AG08395 (cell line): ENCODE measurements around the gene HSF4.

ENCODE experiments used
- DNase-seq: peaks from one replicate; pipeline ENCODE4 v3.0.0; 2012; ENCODE audit warnings: mixed read lengths, low spot score

Gene HSF4

DNA sequence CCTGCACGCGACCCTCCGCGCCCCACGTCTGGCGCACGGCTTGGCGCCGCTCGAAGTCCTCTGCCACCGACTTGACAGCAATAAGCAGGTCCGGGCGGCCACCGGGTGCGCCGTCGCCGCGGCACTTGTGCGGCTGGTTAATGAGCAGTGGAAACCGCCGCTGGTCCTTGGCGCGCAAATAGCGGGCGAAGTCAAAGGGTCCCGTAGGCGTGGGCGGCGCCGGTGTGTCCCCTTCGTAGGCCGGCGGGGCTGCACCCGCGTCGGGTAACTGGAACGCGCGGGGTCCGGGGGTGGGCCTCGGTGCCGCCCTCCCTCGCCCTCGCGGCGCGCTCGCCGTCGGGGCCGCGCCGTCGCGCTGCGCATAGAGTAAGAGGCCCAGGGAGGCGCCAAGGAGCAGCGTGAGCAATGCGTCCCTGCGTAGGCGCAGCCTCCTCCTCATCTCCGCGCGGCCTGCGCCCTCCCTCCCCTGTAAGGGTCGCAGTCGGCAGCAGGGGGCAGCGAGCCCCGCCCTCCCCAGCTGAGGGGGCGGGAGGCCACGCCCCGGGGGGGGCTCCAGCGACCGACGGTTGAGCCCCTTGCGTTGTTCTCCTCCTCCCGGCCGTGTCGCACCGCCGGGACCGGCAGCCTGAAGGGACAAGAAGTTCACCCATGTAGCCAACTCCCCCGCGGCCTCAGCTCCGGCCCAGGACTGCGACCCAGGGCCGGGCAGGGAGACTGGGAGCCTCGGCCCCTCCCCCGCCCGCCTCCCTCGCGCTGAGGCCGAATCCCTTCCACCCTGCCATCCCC, 14.3 kb upstream of the HSF4 start:
- DNase-seq: peak; percentile 60

DNA sequence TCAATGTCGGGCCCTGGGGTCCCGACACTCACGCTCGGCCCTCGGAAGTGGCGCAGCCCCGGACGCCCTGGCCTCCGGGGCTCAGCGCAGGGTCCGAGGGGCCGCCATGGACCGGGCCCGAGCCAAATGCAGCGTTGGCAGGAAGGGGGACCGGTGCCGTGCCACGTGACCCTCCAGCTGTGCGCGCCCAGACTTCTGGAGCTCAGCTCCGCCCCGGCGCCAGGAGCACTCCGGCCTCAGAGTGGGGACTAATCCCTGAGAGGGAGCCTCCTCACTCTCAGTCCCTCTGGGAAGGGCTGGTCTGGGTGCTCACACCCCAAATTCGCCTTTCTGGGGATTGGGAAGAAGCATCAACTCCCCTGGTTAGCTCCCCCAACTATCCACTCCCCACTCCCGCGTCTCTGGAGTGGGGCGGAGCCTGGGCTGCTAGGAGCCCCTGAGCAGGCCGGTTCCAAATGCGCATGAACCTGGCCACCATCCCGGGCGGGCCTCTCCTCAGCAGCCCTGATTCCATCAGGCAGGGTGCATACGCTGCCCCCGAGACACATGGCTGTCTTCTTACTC, 13.6 kb upstream of the HSF4 start, which contains the start of gene B3GNT9:
TSS of gene B3GNT9 (minus strand) at position 166 of the 564 bp plus-strand sequence. CDS start 513 bp downstream, outside the sequence.
- peak; percentile 93 for DNase-seq

DNA sequence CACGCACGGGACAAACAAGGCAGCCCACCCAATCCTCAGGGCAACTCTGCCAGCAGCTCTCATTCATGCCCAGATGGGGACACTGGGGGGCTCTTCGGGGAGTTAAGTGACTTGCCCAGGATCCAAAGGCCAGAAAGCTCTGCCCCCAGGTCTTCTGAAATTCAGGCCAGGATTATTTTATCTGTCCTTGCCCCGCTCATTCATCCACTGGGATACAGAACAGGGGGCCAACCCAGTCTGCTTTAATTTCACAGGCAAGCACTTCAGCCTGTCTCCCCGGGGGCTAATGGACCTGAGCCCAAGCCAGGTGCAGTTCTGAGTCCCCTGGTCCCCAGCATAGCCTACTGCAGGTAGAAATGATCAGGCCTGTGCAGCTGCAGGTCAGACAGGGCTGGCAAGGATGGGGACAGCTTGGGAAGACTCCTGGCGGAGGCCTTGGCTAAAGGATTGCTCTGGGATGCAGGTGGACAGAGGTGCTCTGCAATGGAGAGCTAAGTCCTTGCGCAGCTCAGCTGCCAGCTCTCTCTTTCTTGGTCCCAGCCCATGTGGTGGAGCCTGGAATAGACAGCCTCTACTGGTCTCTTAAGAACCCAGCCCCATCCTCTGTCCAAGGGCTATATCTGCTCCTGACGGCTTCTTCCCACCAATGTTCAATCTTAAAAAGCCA, 13.0 kb upstream of the HSF4 start:
- no peak for DNase-seq

DNA sequence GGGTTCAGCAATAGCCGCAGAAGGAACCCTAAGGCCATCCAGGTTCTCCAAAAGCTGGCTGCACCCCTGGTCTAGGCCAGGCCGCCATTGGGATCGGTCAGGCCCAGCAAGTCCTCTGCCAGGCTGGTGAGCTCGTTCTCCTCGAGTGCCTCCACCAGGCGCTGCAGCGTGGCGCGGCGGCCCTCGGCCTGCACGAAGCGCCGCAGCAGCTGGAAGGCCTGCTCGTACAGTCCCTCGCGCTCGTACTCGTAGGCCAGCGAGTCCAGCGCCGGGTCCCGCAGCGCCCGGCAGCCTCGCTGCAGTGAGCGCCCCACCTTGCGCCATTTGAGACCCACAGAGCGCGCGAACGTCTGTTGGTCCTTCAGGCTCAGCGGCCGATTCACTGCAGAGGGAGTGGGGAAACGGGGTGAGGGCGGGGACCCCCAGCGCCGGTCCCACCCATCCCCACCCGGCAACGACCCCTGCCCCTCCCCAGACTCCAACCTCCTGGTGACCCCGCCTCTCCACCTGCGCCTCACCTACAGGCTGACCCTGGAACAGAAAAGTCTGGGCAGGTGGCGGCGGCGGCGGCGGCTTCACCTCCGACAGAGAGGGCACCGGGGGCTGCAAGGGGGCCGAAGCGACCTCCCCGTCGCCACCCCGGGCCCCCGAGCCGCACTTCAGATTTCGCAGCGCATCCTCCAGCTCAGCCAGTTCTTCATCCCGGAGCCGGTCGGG, 9.8 kb upstream of the HSF4 start:
- DNase-seq: no peak

DNA sequence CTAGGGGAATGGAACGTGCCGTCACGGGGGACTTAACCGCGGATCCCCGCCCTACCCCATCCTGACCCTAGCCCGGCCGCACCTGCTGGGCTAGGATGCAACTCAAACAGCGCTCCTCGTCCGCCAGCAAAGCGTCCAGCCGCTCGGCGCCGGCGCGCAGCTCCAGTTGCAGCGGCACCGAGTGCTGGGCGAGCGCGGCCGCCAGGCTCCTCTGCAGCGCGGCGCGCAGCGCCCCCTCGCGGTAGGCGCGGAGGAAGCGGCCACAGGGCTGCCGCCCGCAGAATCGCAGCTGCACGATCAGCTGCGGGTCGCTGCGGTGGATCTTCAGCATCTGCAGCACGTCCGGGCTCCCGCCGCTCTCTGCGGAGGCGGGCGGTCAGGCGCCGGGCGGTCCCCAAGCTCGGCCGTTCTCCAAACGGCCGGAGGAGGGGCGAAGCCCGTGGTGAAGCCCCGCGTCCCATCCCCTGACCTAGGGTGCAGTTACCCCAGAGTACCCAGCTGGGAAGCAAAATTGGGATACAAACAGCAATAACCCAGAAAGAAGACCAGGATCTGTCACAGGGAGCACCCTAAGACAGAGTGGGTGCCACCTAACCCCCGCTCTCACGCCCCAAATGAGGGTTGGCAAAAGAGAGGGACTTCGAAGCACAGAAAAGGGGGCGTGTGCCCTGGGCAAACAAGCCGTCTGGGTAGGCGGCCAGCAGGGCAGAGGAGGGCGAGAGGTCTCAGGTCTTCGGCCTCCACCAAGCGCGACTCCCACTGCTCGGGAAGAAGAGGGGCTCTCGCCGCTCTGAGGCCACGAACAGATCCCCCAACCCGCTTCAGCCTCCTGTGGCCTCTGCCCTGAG, 9.0 kb upstream of the HSF4 start:
- peak; percentile 88 for DNase-seq

DNA sequence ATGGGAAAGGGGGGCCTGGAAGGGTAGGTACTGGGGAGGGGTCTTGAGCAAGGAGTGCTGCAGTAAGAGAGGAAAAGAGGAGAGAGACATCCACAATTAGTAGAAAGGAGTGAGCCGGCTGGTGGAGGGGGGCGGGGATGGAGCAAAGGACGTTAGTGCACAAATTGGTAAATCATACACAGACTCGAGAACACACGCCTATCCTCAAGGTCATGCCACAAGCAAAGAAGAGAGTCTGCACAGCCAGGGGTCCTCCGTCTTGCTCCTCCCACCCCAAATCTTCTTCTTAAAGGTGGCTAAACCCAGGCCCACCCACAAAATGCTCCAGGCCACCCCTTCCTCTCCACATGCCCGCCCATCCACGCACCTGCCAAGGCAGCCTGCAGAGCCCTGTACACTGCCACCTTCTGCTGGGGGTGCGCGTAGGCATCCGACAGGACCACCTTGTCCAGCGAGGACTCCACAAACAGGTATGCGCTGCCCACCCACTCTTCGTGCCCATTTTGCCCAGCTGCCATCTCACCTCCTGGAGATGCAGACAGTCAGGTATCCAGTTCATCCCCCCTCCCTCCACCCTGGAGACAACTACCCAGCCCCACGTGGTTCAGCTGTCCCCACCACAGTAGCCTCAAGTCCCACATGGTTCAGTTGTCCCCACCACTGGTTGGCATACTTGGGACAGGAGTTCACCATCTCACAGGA, 8.3 kb upstream of the HSF4 start:
- DNase-seq: no peak

DNA sequence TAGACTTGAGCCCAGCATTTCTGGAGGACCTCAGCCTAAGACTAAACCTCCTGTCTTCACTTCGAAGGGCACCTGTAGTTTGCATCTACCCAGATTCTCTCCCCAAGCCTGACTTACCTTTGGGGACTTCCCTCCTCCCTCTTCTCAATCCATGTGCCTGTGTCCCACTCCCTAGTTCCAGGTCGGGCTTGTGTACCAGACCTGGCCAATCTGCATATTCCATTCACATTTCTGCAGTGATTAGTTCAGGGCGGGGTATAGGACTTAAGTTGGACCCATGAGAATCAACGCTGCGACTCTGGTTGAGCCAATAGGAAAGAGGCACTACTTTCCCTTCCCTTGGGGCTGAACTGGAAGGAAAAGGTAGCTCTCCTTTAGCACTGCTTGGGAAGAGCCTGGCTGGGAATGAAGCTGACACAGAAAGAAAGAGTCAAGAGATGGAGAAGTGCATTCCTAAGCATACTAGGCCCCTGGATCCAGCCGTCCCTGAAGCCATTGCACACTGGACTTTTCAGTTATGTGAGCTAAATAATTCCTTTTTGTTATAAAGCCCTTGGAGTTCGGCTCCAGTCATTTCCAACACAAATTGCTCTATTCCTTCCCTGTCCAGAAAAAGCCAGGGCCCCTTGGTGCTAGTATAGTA, 7.3 kb upstream of the HSF4 start:
- no peak for DNase-seq

DNA sequence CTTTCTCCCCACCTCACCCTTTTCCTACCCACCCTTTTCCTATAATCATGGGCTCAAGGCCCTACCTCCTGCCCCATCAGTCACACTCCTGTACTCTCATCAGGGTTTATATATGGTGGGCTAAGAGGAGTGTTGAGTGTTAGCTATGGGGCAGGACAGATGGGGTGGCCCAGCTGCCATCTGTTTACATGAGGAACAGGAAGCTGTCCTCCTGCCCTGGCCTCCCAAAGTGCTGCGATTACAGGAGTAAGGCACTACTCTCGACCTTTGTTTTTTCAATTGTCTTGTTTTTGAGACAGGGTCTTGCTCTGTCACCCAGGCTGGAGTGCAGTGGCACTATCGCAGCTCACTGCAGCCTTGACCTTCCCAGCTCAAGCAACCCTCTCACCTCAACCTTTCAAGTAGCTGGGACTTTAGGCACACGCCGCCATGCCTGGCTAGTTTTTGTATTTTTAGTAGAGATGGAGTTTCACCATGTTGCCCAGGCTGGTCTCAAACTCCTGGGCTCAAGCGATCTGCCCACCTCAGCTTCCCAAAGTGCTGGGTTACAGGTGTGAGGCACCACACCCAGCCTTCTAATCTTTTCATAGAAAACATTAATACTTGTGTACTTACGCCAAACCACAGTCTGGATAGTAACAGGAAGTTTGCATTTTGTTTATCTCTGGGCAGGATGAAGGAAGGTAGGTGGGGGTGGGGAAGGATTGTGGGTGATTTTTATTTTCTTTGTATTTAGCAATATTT, 6.5 kb upstream of the HSF4 start:
- DNase-seq: no peak

DNA sequence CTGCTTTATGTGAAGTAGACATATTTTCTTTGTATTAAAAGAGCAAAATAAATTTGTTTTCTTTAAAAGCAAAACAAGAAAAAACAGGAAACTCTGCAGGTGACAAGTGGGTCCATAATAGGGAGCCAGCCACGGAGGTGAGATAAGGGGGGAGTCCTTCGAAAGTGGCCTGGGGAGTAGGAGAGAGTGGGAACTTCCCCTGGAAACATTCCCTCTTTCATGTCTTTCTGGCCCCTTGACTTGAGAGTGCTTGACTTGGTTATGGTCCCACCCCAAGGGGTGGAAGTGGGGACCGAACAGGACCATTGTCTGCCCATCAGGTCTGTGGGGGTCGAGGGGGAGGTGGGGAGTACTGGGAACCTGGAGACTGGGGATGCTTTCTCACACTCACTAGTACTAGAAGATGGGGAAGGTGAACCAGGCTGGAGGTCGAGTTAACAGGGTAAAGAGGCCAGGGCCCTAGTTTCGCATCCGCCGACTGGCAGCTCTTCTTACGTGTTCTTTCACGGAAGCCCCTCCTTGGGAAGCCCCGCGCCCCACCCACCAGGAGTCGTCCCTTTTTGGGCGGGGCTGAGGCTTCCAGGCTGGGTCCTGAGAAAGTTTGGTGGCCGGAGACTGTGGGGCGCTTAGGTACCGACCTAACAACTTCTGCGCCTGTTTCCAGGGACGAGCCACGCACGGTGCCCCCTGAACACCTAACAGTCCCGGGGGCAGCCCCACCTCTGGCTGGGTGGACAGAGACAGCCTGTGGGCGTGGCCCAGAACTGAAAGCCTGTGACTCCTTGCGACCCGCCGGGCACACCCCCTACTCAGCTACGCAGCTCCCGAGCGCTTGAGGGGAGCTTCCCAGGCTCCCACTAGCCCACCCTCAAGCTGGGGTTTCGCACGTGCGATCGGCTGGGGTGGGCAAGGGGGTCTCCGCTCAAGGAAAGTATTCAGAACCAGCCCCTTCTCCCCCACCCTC, 5.6 kb upstream of the HSF4 start:
- DNase-seq: no peak

DNA sequence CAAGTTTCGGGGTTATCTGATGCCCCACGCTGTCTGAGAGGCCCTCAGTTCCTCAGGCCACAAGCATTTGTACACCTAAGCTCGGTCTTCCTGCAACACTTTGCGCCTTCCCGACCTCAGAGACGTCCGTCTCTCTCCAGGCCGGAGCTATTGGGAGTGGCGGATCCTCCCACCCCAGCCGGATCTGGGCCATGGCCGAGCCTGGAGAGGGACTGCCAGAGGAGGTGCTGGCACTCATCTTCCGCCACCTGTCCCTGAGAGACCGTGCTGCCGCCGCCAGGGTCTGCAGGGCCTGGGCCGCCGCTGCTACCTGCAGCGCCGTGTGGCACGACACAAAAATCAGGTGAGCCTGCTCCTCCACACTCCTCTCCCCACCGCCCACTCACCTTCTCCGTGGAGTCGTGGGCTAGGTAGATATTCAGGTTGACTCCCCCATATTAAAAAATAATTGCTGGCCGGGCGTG, 2.9 kb upstream of the HSF4 start:
- no peak for DNase-seq

DNA sequence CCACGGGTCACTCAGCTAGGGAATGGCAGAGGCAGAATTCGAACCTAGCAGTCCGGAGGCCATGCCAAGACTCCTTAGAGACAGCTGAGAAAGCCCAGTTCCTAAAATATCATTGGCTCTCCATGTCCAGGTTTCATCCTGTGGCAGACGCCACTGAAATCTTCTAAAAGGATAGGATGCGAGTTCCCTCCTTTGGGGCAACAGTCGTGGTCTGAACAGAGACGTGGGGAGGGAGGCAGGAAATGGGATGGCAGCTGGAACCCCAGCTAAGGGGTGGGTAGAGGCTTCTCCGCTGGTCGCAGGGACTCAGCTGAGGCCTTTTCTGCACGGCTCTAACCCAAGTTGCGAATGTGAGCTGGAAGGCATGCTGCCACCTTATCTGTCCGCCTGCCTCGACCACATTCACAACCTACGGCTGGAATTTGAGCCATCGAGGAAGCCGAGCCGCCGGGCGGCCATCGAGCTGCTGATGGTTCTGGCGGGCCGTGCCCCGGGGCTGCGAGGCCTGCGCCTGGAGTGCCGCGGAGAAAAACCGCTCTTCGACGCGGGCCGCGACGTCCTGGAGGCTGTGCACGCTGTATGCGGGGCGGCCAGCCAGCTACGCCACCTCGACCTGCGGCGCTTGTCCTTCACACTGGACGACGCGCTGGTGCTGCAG, 1.9 kb upstream of the HSF4 start:
- no peak for DNase-seq

DNA sequence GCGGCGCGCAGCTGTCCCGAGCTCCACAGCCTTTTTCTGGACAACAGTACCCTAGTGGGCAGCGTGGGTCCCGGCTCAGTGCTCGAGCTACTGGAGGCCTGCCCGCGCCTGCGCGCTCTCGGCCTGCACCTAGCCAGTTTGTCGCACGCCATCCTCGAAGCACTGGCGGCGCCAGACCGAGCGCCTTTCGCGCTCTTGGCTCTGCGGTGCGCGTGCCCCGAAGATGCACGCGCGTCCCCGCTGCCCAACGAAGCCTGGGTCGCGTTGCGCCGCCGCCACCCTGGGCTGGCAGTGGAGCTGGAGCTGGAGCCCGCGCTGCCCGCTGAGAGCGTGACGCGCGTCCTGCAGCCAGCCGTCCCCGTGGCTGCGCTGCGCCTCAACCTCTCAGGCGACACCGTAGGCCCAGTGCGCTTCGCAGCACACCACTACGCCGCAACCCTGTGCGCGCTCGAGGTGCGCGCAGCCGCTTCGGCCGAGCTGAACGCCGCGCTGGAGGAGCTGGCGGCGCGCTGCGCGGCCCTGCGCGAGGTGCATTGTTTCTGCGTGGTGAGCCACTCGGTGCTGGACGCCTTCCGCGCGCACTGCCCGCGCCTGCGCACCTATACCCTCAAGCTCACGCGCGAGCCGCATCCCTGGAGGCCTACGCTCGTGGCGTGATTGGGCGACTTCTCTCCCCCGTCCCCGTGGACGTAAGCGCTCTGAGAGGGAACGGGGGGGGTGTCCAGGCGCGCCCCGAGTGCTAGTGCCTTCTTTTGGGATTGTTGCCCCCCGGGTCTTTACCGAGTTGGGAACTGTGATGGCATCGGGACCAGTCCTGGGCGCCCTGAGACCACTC, 1.2 kb upstream of the HSF4 start:
- no peak for DNase-seq

DNA sequence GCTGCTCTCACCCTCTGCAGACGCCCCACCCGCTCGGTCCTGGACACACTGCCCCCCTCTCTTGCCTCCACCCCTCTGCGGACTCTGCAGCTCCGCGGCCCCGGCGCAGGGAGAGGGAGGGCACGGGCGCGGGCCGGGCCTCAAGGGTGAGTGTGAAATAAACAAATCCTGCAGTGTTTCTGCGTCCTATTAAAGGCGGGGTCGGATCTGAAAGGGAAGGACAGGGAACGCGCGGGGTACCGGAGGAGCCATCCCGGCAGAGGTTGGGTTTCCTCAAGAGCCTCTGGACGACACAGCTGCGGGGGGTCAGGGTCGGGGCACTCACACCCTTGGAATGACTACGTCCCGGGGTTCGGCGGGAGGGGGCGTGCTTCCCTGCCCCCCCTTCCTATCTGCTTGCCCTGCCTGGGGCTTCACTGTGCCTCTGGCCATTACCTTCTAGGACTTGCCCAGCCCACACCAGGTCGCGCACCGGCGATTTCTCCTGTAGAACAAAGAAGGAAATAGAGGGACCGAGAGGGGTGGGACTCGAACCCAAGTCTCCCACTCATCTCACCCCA, 466 bp upstream of the HSF4 start:
- no peak for DNase-seq

DNA sequence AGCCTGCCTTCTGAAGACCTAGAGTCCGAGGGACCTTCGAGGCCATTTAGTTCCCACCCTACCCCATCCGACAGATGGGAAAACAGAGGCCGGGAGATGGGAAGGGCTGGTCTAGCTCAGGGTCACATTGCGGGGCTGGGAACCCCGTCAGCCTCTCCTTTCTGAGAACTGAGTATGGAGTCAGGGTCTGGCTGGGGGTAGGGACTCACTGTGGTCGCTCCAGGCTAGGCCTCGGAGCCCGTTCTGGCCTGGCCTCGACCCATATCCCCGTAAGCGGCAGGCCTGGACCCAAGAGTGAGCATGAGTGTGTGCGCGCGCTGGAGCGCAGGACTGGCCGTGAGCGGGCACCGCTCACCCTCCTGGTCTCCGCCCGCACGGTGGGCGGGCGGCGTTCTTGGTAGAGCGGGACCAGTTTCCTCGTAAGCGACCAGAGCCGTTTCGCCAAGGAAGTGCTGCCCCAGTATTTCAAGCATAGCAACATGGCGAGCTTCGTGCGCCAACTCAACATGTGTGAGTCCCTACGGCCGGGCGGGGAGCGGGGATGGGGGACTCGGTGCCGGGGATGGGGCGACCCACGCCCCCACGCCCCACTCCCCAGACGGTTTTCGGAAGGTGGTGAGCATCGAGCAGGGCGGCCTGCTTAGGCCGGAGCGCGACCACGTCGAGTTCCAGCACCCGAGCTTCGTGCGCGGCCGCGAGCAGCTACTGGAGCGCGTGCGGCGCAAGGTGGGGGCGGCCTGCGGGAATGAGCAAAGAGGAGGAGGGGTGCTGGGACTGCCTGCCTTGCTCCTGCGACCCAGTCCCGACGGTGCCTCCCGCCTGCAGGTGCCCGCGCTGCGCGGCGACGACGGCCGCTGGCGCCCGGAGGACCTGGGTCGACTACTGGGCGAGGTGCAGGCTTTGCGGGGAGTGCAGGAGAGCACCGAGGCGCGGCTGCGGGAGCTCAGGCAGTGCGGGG, 855 bp downstream of the HSF4 start:
- DNase-seq: no peak

DNA sequence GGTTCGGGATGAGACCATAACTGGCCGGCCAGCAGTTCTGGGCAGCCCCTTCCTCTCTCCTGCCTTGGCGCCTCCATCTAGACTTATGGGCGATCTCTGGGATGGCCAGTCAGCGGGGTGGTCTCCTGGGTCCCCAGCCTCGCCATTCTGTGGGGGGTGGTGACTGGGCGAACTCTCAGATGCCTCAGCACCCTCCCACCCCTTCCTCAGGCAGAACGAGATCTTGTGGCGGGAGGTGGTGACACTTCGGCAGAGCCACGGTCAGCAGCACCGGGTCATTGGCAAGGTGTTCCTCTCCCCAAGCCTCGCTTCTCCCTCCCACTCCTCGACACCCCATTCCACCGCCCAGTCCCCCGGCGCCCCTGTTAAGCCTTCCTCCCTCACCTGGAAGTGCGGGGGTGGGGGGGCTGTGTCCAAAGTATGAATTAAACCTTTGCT, 1.6 kb downstream of the HSF4 start:
- no peak for DNase-seq
